GM23338 (cell line): ENCODE data around the gene CXXC5. TPM values are rescaled to one million over a fixed set of nuclear protein-coding genes. Genes with fewer than 3 reads are reported as not detected.

ENCODE experiments used
- ATAC-seq: fragments of 200-7000 bp; cut with Tn5 transposase; 3 replicates; pipeline ENCODE4 v1.9.1; 2020
- DNase-seq: peaks from one replicate; pipeline ENCODE4 v3.0.0-alpha.2; 2015; ENCODE audit warnings: low spot score
- H2AFZ ChIP-seq: fragments of 200-600 bp; sonication (generic); 2 replicates; pipeline ENCODE4 v1.8.0; 2016; ENCODE audit warnings: antibody characterized with exemption, mild to moderate bottlenecking, moderate library complexity
- H3F3A ChIP-seq: fragments of 200-600 bp; sonication (generic); replicated peaks from 2 replicates; pipeline ENCODE4 v1.8.0; 2017; ENCODE audit warnings: antibody characterized with exemption, mixed run types, low read depth
- H3K27ac ChIP-seq: fragments of 200-600 bp; sonication (generic); 2 replicates; pipeline ENCODE4 v1.6.1; 2016; ENCODE audit warnings: low read depth
- H3K27me3 ChIP-seq: fragments of 200-600 bp; sonication (generic); 2 replicates; pipeline ENCODE4 v1.8.0; 2016; ENCODE audit warnings: mild to moderate bottlenecking, mixed run types, moderate library complexity; ENCODE audit not compliant: insufficient read depth
- H3K36me3 ChIP-seq: fragments of 200-600 bp; sonication (generic); 2 replicates; pipeline ENCODE4 v1.8.0; 2016; ENCODE audit warnings: mild to moderate bottlenecking; ENCODE audit not compliant: insufficient read depth
- H3K4me1 ChIP-seq: fragments of 200-600 bp; sonication (generic); 2 replicates; pipeline ENCODE4 v1.8.0; 2016; ENCODE audit warnings: mild to moderate bottlenecking, moderate library complexity; ENCODE audit not compliant: insufficient read depth
- H3K4me2 ChIP-seq: fragments of 200-600 bp; sonication (generic); 2 replicates; pipeline ENCODE4 v1.7.1; 2017; ENCODE audit warnings: mixed run types
- H3K4me3 ChIP-seq: fragments of 200-600 bp; sonication (generic); 2 replicates; pipeline ENCODE4 v1.6.1; 2016; ENCODE audit warnings: mixed run types
- H3K79me2 ChIP-seq: fragments of 200-600 bp; sonication (generic); replicated peaks from 2 replicates; pipeline ENCODE4 v1.8.0; 2017; ENCODE audit warnings: mild to moderate bottlenecking; ENCODE audit not compliant: insufficient read depth
- H3K9me2 ChIP-seq: fragments of 200-600 bp; sonication (generic); 2 replicates; pipeline ENCODE4 v1.8.0; 2017; ENCODE audit not compliant: insufficient read depth
- H4K20me1 ChIP-seq: fragments of 200-600 bp; sonication (generic); replicated peaks from 2 replicates; pipeline ENCODE4 v1.8.0; 2017; ENCODE audit warnings: mild to moderate bottlenecking; ENCODE audit not compliant: insufficient read depth
- H3K27ac Mint-ChIP-seq: 2 replicates; pipeline ENCODE4 v1.8.0; 2020; ENCODE audit warnings: inconsistent platforms, mild to moderate bottlenecking, moderate library complexity, mixed read lengths
- H3K27me3 Mint-ChIP-seq: 3 replicates; pipeline ENCODE4 v1.8.0; 2022; ENCODE audit warnings: low read depth, mild to moderate bottlenecking, moderate library complexity, mixed read lengths, inconsistent platforms; ENCODE audit not compliant: insufficient read depth, poor library complexity
- H3K36me3 Mint-ChIP-seq: 3 replicates; pipeline ENCODE4 v1.8.0; 2021; ENCODE audit warnings: low read depth, mild to moderate bottlenecking, inconsistent platforms, moderate library complexity, mixed read lengths
- H3K4me1 Mint-ChIP-seq: 3 replicates; pipeline ENCODE4 v1.8.0; 2020; ENCODE audit warnings: mild to moderate bottlenecking, inconsistent platforms, mixed read lengths
- H3K4me3 Mint-ChIP-seq: 3 replicates; pipeline ENCODE4 v1.8.0; 2021; ENCODE audit warnings: moderate library complexity, mild to moderate bottlenecking, inconsistent platforms, mixed read lengths
- H3K9me3 Mint-ChIP-seq: 3 replicates; pipeline ENCODE4 v1.8.0; 2020; ENCODE audit warnings: moderate library complexity, mild to moderate bottlenecking, inconsistent platforms, mixed read lengths
- CREB1 ChIP-seq: fragments of 250-450 bp; sonication (Bioruptor Pico); IDR thresholded peaks from 2 replicates; pipeline ENCODE4 v1.5.0; 2020; ENCODE audit warnings: low read depth, mild to moderate bottlenecking, moderate library complexity
- EZH2 ChIP-seq: fragments of 200-600 bp; sonication (generic); IDR thresholded peaks from one replicate; pipeline ENCODE4 v1.8.0; 2017; ENCODE audit warnings: antibody characterized with exemption, mild to moderate bottlenecking, low read depth; ENCODE audit not compliant: unreplicated experiment
- EZH2phosphoT487 ChIP-seq: fragments of 200-600 bp; sonication (generic); IDR thresholded peaks from one replicate; pipeline ENCODE4 v1.8.1; 2018; ENCODE audit warnings: antibody characterized with exemption; ENCODE audit not compliant: unreplicated experiment
- JUNB ChIP-seq: IDR thresholded peaks from one replicate; pipeline ENCODE4 v1.6.1; 2016; ENCODE audit warnings: antibody characterized with exemption; ENCODE audit not compliant: unreplicated experiment
- NANOG ChIP-seq: IDR thresholded peaks from 2 replicates; pipeline ENCODE4 v1.6.1; 2016; ENCODE audit warnings: antibody characterized with exemption, borderline replicate concordance
- POLR2AphosphoS5 ChIP-seq: IDR thresholded peaks from 2 replicates; pipeline ENCODE4 v1.6.1; 2016; ENCODE audit warnings: antibody characterized with exemption, low read depth
- STAT1 ChIP-seq: IDR thresholded peaks from one replicate; pipeline ENCODE4 v1.6.1; 2016; ENCODE audit warnings: antibody characterized with exemption; ENCODE audit not compliant: unreplicated experiment
- ZNF114 ChIP-seq: fragments of 250-450 bp; sonication (Bioruptor Pico); IDR thresholded peaks from 2 replicates; pipeline ENCODE4 v1.5.0; 2020; ENCODE audit warnings: mild to moderate bottlenecking, moderate library complexity
- ZNF331 ChIP-seq: fragments of 250-450 bp; sonication (Bioruptor Pico); IDR thresholded peaks from 2 replicates; pipeline ENCODE4 v1.5.0; 2020; ENCODE audit warnings: low read depth, mild to moderate bottlenecking, moderate library complexity
- polyA plus RNA-seq: library from polyadenylated mRNA; unstranded; fragments of >200 nt; fragmentation: Nextera tagmentation; extraction: Ambion mirVana; gene quantifications from 2 replicates; pipeline ENCODE4 v1.2.1, GENCODE V29; 2016
- total RNA-seq: library from RNA; depleted of rRNA; stranded (reverse); fragments of >200 nt; shearing (Covaris generic); gene quantifications from 2 replicates; pipeline ENCODE4 v1.2.3, GENCODE V29; 2014
- TF ChIP-seq, protein P1 (sequence below), 2 experiments: fragments of 200-600 bp in 1 of 2; sonication (generic) in 1 of 2; conservative IDR thresholded peaks; 2 replicates each; pipeline versions ENCODE4 v1.5.1 to v1.6.1; 2016 to 2017; ENCODE audit warnings: antibody characterized with exemption in 2 of 2, low read depth in 2 of 2, mild to moderate bottlenecking in 2 of 2, moderate library complexity in 1 of 2
- TF ChIP-seq, protein P2 (sequence below): IDR thresholded peaks from one replicate; pipeline ENCODE4 v1.6.1; 2018; ENCODE audit warnings: antibody characterized with exemption; ENCODE audit not compliant: unreplicated experiment
- TF ChIP-seq, protein P3 (sequence below): IDR thresholded peaks from 2 replicates; pipeline ENCODE4 v1.6.1; 2016; ENCODE audit warnings: antibody characterized with exemption

Gene CXXC5
- total and polyA plus RNA-seq, 2 experiments from 2014 or later: 63.3 to 111 TPM

DNA sequence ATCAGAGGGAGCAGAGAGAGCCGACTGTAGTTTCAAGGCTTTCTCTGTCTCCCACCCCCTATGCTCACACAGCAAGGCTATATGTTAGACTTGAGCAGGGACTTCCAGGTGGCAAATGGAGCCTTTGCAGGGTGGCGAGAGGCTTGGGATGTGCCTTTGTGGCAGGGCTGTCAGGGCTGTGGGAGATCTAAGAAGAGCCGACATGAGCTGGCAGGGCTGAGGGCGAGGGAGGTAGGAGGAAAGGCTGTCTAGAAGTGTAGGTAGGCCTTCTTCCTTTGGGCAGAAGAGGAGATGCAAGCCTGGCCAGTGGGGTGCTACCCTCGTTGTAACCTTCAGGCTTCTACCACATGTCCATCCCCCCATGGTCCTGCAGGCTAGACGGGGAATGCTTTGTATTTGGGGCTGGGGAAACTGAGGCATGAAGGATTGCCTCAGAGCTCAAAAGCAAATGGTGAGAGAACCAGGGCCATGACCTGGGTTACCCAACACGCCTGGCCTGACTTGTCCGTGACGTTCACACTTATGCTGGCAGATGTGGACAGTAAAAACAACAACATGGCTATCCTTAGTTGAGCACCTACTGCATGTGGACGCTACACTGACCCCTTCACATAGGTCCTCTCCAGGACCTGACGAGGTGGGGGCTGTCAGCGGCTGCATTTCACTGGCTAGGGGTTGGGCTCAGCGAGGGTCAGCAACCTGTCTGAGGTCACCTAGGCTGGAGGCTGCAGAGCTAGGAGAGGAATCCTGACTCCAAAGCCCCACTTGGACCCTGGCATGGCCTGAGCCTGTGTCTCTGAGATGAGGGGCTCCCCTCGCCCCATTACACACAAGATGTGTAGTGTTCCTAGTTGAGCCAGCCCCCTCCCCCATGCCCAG lies 15.3 kb downstream of the CXXC5 start:
- Histone ChIP-seq H3F3A (peaks cover 9% of the 10 kb centered on the region), H3K79me2 (peaks cover 96% of the 10 kb centered on the region), H3K27me3 (no peaks in the 10 kb centered on the region), H2AFZ (no peak overlapping the region), H3K9me2 (no peaks in the 10 kb centered on the region), H3K27ac (no peak overlapping the region), H3K4me1 (peaks cover 40% of the 10 kb centered on the region), H3K4me3 (no peak overlapping the region), H4K20me1 (peaks cover 78% of the 10 kb centered on the region), H3K4me2 (peak overlapping the region; percentile 43; the same call in 1 of the 2 replicates), H3K36me3 (no peaks in the 10 kb centered on the region)
- Mint-ChIP-seq H3K4me1 (peaks cover 76% of the 10 kb centered on the region), H3K36me3 (no peaks in the 10 kb centered on the region), H3K27ac (peak overlapping the region; percentile 35; the same call in 1 of the 2 replicates), H3K4me3 (peak overlapping the region; percentile 13; the same call in 1 of the 3 replicates), H3K27me3 (peaks cover 25% of the 10 kb centered on the region), H3K9me3 (no peaks in the 10 kb centered on the region; the same call in 2 of the 3 replicates)
- TF ChIP-seq ZNF114: no peak
- no peak for TF ChIP-seq CREB1 (CRISPR knock-in tag)
- no peak for TF ChIP-seq JUNB
- no peak for TF ChIP-seq EZH2
- ATAC-seq (no peak), DNase-seq (no peak)

DNA sequence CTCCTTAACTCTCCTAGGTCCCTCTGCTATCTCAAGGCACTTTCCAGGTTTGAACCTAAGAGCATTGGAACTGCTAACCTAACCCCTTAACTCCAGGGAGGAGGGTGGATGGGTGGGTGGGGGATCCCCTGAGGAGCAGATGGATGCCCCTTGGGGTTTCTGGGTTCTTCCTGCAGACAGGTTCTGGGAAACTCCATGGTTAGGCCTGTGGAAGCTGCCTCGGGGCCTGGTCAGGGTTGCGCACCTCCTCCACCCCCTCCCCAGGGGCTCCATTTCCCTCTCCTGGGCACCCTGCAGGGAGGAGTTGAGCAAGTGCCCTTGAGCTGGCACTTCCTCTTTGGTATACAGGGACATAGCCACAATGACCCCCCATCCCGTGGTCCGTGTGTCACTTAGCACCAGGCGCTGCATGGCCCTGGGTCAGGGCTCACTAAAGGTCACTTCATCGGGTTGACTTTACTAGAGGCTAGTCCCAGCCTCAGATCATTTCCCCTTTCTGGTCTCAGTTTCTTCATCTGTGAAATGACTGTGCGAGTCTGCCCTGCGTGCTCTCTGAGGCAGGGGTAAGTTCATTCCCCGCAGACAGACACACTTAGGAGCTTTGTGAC lies 16.0 kb downstream of the CXXC5 start:
- no peak overlapping the region for H3K27ac ChIP-seq
- TF ChIP-seq CREB1 (CRISPR knock-in tag): no peak
- no peak for TF ChIP-seq NANOG
- TF ChIP-seq, protein P1, sequence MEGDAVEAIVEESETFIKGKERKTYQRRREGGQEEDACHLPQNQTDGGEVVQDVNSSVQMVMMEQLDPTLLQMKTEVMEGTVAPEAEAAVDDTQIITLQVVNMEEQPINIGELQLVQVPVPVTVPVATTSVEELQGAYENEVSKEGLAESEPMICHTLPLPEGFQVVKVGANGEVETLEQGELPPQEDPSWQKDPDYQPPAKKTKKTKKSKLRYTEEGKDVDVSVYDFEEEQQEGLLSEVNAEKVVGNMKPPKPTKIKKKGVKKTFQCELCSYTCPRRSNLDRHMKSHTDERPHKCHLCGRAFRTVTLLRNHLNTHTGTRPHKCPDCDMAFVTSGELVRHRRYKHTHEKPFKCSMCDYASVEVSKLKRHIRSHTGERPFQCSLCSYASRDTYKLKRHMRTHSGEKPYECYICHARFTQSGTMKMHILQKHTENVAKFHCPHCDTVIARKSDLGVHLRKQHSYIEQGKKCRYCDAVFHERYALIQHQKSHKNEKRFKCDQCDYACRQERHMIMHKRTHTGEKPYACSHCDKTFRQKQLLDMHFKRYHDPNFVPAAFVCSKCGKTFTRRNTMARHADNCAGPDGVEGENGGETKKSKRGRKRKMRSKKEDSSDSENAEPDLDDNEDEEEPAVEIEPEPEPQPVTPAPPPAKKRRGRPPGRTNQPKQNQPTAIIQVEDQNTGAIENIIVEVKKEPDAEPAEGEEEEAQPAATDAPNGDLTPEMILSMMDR (conservative IDR thresholded peaks at IDR 0.05; ENCODE audit: low read depth in 2 of 2): no peak
- TF ChIP-seq ZNF114: no peak
- no peak for TF ChIP-seq STAT1
- TF ChIP-seq, protein P2, sequence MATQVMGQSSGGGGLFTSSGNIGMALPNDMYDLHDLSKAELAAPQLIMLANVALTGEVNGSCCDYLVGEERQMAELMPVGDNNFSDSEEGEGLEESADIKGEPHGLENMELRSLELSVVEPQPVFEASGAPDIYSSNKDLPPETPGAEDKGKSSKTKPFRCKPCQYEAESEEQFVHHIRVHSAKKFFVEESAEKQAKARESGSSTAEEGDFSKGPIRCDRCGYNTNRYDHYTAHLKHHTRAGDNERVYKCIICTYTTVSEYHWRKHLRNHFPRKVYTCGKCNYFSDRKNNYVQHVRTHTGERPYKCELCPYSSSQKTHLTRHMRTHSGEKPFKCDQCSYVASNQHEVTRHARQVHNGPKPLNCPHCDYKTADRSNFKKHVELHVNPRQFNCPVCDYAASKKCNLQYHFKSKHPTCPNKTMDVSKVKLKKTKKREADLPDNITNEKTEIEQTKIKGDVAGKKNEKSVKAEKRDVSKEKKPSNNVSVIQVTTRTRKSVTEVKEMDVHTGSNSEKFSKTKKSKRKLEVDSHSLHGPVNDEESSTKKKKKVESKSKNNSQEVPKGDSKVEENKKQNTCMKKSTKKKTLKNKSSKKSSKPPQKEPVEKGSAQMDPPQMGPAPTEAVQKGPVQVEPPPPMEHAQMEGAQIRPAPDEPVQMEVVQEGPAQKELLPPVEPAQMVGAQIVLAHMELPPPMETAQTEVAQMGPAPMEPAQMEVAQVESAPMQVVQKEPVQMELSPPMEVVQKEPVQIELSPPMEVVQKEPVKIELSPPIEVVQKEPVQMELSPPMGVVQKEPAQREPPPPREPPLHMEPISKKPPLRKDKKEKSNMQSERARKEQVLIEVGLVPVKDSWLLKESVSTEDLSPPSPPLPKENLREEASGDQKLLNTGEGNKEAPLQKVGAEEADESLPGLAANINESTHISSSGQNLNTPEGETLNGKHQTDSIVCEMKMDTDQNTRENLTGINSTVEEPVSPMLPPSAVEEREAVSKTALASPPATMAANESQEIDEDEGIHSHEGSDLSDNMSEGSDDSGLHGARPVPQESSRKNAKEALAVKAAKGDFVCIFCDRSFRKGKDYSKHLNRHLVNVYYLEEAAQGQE: no peak
- TF ChIP-seq, protein P3, sequence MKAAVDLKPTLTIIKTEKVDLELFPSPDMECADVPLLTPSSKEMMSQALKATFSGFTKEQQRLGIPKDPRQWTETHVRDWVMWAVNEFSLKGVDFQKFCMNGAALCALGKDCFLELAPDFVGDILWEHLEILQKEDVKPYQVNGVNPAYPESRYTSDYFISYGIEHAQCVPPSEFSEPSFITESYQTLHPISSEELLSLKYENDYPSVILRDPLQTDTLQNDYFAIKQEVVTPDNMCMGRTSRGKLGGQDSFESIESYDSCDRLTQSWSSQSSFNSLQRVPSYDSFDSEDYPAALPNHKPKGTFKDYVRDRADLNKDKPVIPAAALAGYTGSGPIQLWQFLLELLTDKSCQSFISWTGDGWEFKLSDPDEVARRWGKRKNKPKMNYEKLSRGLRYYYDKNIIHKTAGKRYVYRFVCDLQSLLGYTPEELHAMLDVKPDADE: no peak
- TF ChIP-seq EZH2phosphoT487: no peak
- TF ChIP-seq JUNB: no peak
- no peak for TF ChIP-seq ZNF331 (CRISPR knock-in tag)
- no peak for TF ChIP-seq EZH2
- no peak for TF ChIP-seq POLR2AphosphoS5

More for the DNA sequence above, 16.0 kb downstream of the CXXC5 start:
- Mint-ChIP-seq H3K4me1 (peaks cover 76% of the 10 kb centered on the region), H3K27me3 (peaks cover 27% of the 10 kb centered on the region), H3K36me3 (no peaks in the 10 kb centered on the region), H3K4me3 (no peak overlapping the region), H3K27ac (no peak overlapping the region), H3K9me3 (no peaks in the 10 kb centered on the region; the same call in 2 of the 3 replicates)
- H3K36me3 ChIP-seq: no peaks in the 10 kb centered on the region
- DNase-seq (no peak), ATAC-seq (no peak)
- peaks cover 96% of the 10 kb centered on the region for H3K79me2 ChIP-seq
- H3K9me2 ChIP-seq: no peaks in the 10 kb centered on the region
- peak overlapping the region; percentile 43; the same call in 1 of the 2 replicates for H3K4me2 ChIP-seq
- H2AFZ ChIP-seq: no peak overlapping the region
- H3K27me3 ChIP-seq: no peaks in the 10 kb centered on the region
- H3F3A ChIP-seq: peaks cover 12% of the 10 kb centered on the region
- H3K4me1 ChIP-seq: peaks cover 38% of the 10 kb centered on the region
- H4K20me1 ChIP-seq: peaks cover 78% of the 10 kb centered on the region
- no peak overlapping the region for H3K4me3 ChIP-seq
